Measurements from ENCODE around the gene GFI1B. TPM values are rescaled to one million over a fixed set of nuclear protein-coding genes. Genes with fewer than 3 reads are reported as not detected.
"Not testable (repeated sequence)": the region's sequence is repeated elsewhere in the genome, so short reads cannot be mapped to it uniquely, and the experiment has no call there.

Gene GFI1B
- total RNA-seq, 2 donors from 2014 or later, result 0.12 TPM; not detected in 1

DNA sequence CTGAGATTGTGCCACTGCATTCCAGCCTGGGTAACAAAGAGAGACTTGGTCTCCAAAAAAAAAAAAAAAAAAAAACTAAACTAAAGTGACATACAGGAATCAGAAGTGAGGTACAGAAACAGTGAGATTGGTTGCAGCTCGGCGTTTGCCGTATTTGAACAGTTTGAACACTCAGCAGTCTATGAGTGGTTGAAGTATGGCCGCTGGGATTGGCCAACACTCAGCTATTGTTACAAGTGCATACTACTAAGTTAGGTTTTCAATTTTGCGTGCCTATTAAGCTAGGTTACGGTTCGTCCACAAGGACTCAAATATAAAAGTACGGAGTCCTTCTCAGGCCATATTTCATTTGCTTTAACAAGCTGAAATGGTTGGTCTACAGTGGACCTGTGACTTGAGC is 30.7 kb upstream of the GFI1B start:
- peaks cover 18% of the 10 kb centered on the region for H3K4me1 Mint-ChIP-seq (ENCODE audit: low read depth)
- no peak for DNase-seq
- H3K9me3 Mint-ChIP-seq, result no peaks in the 10 kb centered on the region
- no peak overlapping the region for H3K27ac Mint-ChIP-seq
- no peaks in the 10 kb centered on the region for H3K36me3 Mint-ChIP-seq (ENCODE audit: insufficient read depth in 2 of 2)
- no peak for ATAC-seq (replicated peaks in 1 of 2)
- no peak overlapping the region for H3K4me3 Mint-ChIP-seq
- no peaks in the 10 kb centered on the region for H3K27me3 Mint-ChIP-seq (ENCODE audit: low read depth)

DNA sequence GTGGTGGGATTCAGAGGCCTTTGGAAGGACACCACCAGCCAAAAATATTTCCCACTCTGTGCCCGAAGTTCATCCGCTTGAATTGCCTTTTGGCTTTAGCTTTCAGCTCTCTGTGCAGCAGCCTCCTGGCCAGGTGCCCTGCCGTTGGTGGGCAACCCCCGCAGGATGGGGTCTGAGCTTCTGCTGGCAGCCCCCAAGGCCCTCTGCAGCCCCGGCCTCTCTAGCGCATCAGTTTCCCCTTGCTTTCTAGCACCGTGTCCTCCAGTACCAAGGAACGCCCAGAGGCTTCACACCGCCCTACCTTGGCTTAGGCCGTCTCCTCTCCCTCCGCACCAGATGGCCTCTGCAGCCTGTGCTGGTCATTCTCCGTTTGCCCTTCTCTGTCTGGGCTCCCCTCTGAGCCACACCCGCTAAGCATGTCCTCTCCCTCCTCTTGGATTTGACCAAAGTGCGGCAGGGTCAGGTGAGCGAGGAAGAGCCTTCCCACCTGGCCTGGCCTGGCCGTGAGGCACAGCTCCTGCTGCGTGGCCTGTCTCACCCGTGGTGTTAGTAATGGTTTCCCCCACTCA is 29.9 kb upstream of the GFI1B start:
- ATAC-seq (replicated peaks in 1 of 2), result no peak
- peaks cover 10% of the 10 kb centered on the region for H3K4me1 Mint-ChIP-seq (ENCODE audit: low read depth)
- H3K36me3 Mint-ChIP-seq (ENCODE audit: insufficient read depth in 2 of 2), result no peaks in the 10 kb centered on the region
- H3K27ac Mint-ChIP-seq, result no peak overlapping the region
- H3K27me3 Mint-ChIP-seq (ENCODE audit: low read depth), result no peaks in the 10 kb centered on the region
- DNase-seq, result no peak
- no peaks in the 10 kb centered on the region for H3K9me3 Mint-ChIP-seq
- no peak overlapping the region for H3K4me3 Mint-ChIP-seq

DNA sequence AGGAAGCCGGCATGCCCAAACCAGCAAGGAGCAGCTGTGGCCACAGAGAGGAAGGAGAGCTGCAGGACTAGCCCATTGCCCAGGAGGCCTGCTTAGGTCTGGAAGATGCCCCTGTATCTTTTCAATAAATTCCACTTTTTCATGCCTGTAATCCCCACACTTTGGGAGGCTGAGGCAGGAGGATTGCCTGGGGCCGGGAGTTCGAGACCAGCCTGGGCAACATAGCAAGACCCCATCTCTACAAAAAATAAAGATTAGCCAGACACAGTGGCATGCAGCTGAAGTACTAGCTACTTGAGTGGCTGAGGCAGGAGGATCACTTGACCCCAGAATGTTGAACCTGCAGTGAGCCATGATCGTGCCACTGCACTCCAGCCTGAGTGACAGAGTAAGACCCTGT is 28.8 kb upstream of the GFI1B start:
- Mint-ChIP-seq H3K27ac (no peak overlapping the region), H3K4me1 (ENCODE audit: low read depth) (peaks cover 7% of the 10 kb centered on the region), H3K4me3 (no peak overlapping the region), H3K9me3 (no peaks in the 10 kb centered on the region), H3K27me3 (ENCODE audit: low read depth) (no peaks in the 10 kb centered on the region), H3K36me3 (ENCODE audit: insufficient read depth in 2 of 2) (no peaks in the 10 kb centered on the region)
- no peak for DNase-seq
- ATAC-seq (replicated peaks in 1 of 2), result no peak

DNA sequence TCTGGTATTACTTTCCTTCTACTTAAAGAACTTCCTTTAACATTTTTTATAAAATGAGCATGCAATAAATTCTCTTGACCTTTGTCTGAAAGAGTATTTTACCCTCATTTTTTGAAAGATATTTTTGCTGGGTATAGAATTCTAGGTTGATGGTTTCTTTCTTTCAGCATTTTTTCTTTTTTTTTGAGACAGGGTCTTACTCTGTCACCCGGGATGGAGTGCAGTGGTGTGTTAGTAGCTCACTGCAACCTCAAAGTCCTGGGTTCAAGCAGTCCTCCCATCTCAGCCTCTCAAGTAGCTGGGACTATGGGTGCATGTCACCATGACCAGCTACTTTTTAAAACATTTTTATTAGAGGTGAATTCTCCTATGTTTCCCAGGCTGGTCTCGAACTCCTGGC is 23.4 kb upstream of the GFI1B start:
- Mint-ChIP-seq H3K27ac (no peak overlapping the region), H3K4me1 (ENCODE audit: low read depth) (no peaks in the 10 kb centered on the region), H3K36me3 (ENCODE audit: insufficient read depth in 2 of 2) (peaks cover 6 to 8% of the 10 kb centered on the region in 2 donors), H3K9me3 (peaks cover 2 to 8% of the 10 kb centered on the region in 2 donors), H3K27me3 (ENCODE audit: low read depth) (peaks cover 5% of the 10 kb centered on the region), H3K4me3 (no peak overlapping the region)
- DNase-seq (no peak), ATAC-seq (replicated peaks in 1 of 2) (no peak)

DNA sequence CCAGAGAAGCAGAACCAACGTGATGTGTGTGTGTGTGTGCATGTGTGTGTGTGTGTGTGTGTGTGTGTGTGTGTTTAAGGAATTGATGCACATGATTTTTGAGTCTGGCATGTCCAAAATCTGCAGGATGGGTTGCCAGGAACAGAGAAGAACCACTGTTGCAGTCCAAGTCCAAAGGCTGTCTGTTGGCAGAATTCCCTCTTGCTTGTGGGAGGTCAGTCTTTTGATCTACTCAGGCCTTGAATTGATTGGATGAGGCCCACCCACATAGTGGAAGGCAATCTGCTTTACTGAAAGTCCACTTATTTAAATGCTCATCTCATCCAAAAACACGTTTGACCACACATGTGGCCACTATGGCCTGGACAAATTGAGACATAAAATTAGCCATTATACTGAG is 22.7 kb upstream of the GFI1B start:
- no peaks in the 10 kb centered on the region for H3K4me1 Mint-ChIP-seq (ENCODE audit: low read depth)
- H3K9me3 Mint-ChIP-seq, result peaks cover 2 to 8% of the 10 kb centered on the region in 2 donors
- peaks cover 6% of the 10 kb centered on the region for H3K27me3 Mint-ChIP-seq (ENCODE audit: low read depth)
- no peak overlapping the region for H3K27ac Mint-ChIP-seq
- DNase-seq, result no peak
- H3K36me3 Mint-ChIP-seq (ENCODE audit: insufficient read depth in 2 of 2), result peaks cover 6 to 8% of the 10 kb centered on the region in 2 donors
- no peak overlapping the region for H3K4me3 Mint-ChIP-seq
- no peak for ATAC-seq (replicated peaks in 1 of 2)

DNA sequence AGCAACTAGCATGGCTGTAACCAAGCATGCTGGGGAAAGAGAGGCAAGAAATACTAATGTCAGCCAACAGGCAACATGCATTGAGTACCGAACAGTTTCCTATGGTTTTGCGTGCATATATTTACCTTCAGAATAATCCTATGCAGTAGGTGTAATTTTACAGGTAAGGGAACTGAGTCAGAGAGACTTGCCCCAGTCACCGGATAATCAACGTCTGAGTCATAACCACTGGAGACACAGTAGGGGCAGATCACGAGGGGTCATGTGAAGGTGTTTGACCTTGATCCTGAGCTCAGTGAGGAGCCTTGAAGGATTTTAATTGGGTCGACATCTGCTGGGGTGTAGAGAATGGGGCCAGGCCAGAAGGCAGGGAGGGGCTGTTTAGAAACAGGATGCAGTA is 20.7 kb upstream of the GFI1B start:
- H3K27ac Mint-ChIP-seq, result no peak overlapping the region
- peaks cover 2 to 8% of the 10 kb centered on the region in 2 donors for H3K9me3 Mint-ChIP-seq
- no peaks in the 10 kb centered on the region for H3K4me1 Mint-ChIP-seq (ENCODE audit: low read depth)
- DNase-seq (no peak), ATAC-seq (replicated peaks in 1 of 2) (no peak)
- peaks cover 6% of the 10 kb centered on the region for H3K27me3 Mint-ChIP-seq (ENCODE audit: low read depth)
- peaks cover 6 to 8% of the 10 kb centered on the region in 2 donors for H3K36me3 Mint-ChIP-seq (ENCODE audit: insufficient read depth in 2 of 2)
- no peak overlapping the region for H3K4me3 Mint-ChIP-seq

DNA sequence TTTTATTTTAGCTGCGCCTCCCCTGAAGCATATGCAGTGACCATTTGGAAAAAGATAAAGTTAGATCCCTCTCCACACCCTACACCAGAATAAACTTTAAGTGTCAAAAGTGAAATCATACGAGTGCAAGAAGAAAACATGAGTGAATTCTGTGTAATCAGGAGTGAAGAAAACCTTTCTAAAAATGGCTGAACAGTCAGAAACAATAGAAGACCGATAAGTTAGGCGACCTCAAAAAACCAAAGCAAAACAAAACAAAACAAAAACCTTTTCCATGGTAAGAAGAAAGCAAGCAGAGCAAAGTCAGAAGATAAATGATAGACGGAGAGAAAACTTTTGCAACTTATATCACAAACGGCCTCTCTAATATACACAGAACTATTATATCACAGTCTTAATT is 17.5 kb upstream of the GFI1B start:
- peaks cover 2 to 8% of the 10 kb centered on the region in 2 donors for H3K9me3 Mint-ChIP-seq
- H3K36me3 Mint-ChIP-seq (ENCODE audit: insufficient read depth in 2 of 2), result peaks cover 1 to 3% of the 10 kb centered on the region in 2 donors
- peaks cover 6% of the 10 kb centered on the region for H3K27me3 Mint-ChIP-seq (ENCODE audit: low read depth)
- H3K4me1 Mint-ChIP-seq (ENCODE audit: low read depth), result no peaks in the 10 kb centered on the region
- no peak for DNase-seq
- no peak overlapping the region for H3K27ac Mint-ChIP-seq
- no peak overlapping the region for H3K4me3 Mint-ChIP-seq
- ATAC-seq (replicated peaks in 1 of 2), result no peak

DNA sequence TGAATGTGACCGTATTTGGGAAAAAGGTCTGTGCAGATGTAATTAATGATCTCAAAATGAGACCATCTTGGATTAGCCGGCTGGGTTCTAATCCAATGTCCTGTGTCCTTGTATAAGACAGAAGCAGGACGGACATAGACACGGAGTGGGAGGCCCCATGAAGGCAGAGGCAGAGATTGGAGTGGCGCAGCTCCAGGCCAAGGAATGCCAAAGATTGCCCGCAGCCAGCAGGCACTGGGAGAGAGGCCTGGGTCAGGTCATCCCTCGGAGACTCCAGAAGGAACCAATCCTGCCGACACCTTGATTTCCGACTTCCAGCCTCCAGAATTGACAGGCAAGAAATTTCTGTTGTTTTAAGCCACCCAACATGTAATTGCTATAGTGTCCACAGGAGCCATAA is 13.0 kb upstream of the GFI1B start:
- Mint-ChIP-seq H3K4me3 (no peak overlapping the region), H3K9me3 (no peaks in the 10 kb centered on the region), H3K36me3 (ENCODE audit: insufficient read depth in 2 of 2) (no peaks in the 10 kb centered on the region), H3K4me1 (ENCODE audit: low read depth) (no peaks in the 10 kb centered on the region), H3K27me3 (ENCODE audit: low read depth) (no peaks in the 10 kb centered on the region), H3K27ac (no peak overlapping the region)
- ATAC-seq (replicated peaks in 1 of 2) (no peak), DNase-seq (no peak)

DNA sequence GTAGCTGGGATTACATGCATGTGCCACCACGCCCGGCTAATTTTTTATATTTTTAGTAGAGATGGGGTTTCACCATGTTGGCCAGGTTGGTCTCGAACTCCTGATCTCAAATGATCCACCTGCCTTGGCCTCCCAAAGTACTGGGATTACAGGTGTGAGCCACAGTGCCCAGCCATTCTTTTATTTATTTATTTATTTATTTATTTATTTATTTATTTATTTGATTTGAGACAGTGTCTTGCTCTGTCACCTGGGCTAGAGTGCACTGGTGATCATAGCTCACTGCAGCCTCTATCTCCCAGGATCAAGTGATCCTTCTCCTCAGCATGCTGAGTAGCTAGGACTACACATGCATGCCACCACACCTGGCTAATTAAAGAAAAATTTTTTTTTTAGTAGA is 10.6 kb upstream of the GFI1B start:
- not testable (repeated sequence) for H3K27ac Mint-ChIP-seq; H3K4me3 Mint-ChIP-seq; H3K36me3 Mint-ChIP-seq (ENCODE audit: insufficient read depth in 2 of 2); ATAC-seq (replicated peaks in 1 of 2); H3K4me1 Mint-ChIP-seq (ENCODE audit: low read depth); H3K9me3 Mint-ChIP-seq; DNase-seq; H3K27me3 Mint-ChIP-seq (ENCODE audit: low read depth)

DNA sequence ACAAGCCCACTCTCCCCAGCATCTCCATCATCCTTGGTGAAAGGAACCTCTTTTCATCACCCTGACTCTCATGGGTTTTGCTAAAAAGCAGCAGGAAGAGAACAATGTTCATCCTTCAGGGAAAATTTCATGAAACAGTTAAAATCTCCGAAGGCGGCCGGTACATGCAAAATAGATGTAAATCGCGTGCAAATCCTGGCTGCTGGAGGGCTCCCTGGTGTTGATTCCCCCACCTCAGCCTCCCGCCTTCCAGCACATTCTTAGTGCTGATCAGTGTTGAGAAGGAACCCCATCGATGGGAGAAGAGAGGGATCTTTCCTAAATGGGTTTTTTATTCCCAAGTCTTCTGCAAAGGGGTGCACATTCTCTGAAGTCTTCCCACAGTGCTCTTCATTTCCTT is 8.7 kb upstream of the GFI1B start:
- ATAC-seq (replicated peaks in 1 of 2), result no peak

DNA sequence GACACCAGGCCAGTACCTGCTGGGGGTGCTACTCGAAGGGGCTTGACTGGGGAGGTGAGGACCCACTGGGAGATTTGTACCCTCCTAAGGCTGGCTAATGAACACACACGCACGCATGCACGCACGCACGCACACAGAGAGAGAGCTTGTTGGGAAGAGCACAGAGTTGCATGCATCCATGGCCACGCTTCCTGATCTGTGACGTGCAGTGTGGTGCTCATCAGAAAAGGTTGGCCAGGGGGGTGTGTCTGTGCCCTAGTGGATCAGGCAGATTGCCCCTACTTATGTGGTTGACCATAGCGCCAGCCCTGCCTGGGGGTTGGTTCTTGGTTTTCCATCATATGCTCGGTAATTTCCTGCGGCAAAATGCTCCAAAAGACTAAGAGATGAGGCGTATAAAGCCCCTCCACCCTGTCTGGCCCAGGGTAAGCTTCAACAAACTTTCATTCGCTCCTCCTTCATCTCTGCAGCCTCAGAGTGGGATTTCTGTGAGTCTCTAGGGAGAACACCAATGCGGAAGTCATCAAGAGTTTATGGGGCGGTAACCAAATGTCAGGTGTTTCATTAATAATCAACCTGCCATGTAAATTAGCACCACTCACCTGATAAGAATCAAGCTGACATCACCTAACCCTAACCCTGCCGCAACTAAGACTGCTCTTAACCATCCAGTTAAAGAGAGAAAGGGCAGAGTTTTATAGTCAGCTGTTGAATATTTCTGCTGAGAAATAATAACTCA is 8.0 kb upstream of the GFI1B start:
- H3K27me3 Mint-ChIP-seq (ENCODE audit: low read depth), result peaks cover 21% of the 10 kb centered on the region
- H3K36me3 Mint-ChIP-seq (ENCODE audit: insufficient read depth in 2 of 2), result no peaks in the 10 kb centered on the region
- ATAC-seq (replicated peaks in 1 of 2) (no peak), DNase-seq (no peak)
- H3K4me1 Mint-ChIP-seq (ENCODE audit: low read depth), result peaks cover 7% of the 10 kb centered on the region
- no peak overlapping the region for H3K4me3 Mint-ChIP-seq
- H3K27ac Mint-ChIP-seq, result no peak overlapping the region
- H3K9me3 Mint-ChIP-seq, result no peaks in the 10 kb centered on the region

More for the DNA sequence above, 8.7 kb upstream of the GFI1B start:
- no peak for DNase-seq
- Mint-ChIP-seq H3K27ac (no peak overlapping the region), H3K36me3 (ENCODE audit: insufficient read depth in 2 of 2) (no peaks in the 10 kb centered on the region), H3K4me3 (no peak overlapping the region), H3K9me3 (no peaks in the 10 kb centered on the region), H3K4me1 (ENCODE audit: low read depth) (peaks cover 7% of the 10 kb centered on the region), H3K27me3 (ENCODE audit: low read depth) (peaks cover 14% of the 10 kb centered on the region)

DNA sequence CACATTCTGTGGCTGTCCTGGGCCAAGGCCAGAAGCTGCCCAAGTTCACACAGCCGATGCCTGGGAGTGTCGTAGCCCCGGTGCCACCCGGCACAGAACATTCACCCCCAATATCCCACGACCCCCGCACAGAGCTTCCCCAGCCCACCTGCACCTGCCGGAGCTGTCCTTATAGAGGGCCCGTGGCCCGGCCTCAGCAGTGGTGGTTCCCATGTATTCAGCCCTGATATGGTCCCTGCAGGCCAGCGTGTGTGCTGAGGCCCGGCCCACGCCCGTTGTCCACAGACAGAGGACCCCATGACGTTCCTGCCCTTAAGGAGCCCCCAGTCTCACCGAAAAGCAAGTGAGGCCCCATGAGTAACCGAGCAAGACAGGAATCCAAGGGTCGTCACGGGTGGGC is 5.3 kb upstream of the GFI1B start:
- H3K27ac Mint-ChIP-seq, result no peak overlapping the region
- peaks cover 33% of the 10 kb centered on the region for H3K27me3 Mint-ChIP-seq (ENCODE audit: low read depth)
- no peaks in the 10 kb centered on the region for H3K36me3 Mint-ChIP-seq (ENCODE audit: insufficient read depth in 2 of 2)
- DNase-seq (no peak), ATAC-seq (replicated peaks in 1 of 2) (no peak)
- H3K9me3 Mint-ChIP-seq, result no peaks in the 10 kb centered on the region
- H3K4me3 Mint-ChIP-seq, result no peak overlapping the region
- H3K4me1 Mint-ChIP-seq (ENCODE audit: low read depth), result peaks cover 8% of the 10 kb centered on the region

DNA sequence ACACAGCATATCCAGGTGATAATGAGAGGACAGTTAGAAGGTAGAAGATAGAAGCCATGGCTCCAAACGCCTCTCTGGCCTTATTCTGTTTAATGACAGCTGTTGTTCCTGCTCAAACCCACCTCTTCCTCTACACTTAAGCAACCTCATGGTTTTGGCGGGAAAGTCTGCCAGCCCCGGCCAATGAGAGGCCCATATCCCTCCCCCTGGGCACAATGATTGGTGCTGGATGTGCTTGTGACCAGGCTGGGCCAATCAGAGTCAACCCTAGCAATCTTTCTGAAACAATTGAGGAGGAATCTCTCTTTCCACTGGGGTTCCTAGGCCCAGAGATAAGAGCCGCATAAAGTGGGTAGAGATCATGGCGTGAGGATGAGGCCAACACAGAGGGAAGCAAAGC is 4.8 kb upstream of the GFI1B start:
- Mint-ChIP-seq H3K4me1 (ENCODE audit: low read depth) (peaks cover 13% of the 10 kb centered on the region), H3K4me3 (no peak overlapping the region), H3K9me3 (no peaks in the 10 kb centered on the region), H3K27ac (no peak overlapping the region), H3K36me3 (ENCODE audit: insufficient read depth in 2 of 2) (no peaks in the 10 kb centered on the region), H3K27me3 (ENCODE audit: low read depth) (peaks cover 39% of the 10 kb centered on the region)
- no peak for DNase-seq
- peak; percentile 44 to 55 for ATAC-seq (replicated peaks in 1 of 2)

DNA sequence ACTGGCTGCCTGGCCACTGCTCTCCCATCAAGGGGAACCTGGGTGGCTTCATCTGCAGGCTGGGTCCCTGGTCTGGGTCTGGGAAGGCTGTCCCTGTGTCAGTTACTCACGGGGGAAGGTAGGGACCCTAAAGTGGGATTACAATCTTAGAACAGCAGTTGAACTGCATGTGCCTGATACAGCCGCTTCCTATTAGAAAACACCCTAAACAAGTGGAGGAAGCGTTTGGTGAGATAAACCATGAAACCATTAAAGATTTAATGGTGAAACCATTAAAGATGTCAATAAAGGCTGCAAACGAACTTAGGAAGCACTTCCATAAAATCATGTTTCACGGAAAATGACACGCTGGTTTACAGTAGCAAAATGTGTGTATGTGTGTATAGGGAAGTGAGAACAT is 2.5 kb upstream of the GFI1B start:
- DNase-seq, result no peak
- peaks cover 16% of the 10 kb centered on the region for H3K4me1 Mint-ChIP-seq (ENCODE audit: low read depth)
- H3K27ac Mint-ChIP-seq, result no peak overlapping the region
- H3K27me3 Mint-ChIP-seq (ENCODE audit: low read depth), result peaks cover 58% of the 10 kb centered on the region
- H3K36me3 Mint-ChIP-seq (ENCODE audit: insufficient read depth in 2 of 2), result no peaks in the 10 kb centered on the region
- H3K9me3 Mint-ChIP-seq, result no peaks in the 10 kb centered on the region
- no peak overlapping the region for H3K4me3 Mint-ChIP-seq
- no peak for ATAC-seq (replicated peaks in 1 of 2)

Measured in activated T-cell treated with anti-CD3 and anti-CD28 coated beads, Interleukin-2, amount 50 U/mL, for 72 hours (primary cell).